Endothelial cell of umbilical vein (primary cell): ENCODE measurements around the gene ZNF609.

Experiments used
- EZH2 ChIP-seq: IDR thresholded peaks from 2 replicates; pipeline ENCODE4 v1.6.1; 2012; ENCODE audit warnings: borderline replicate concordance, low read depth, mild to moderate bottlenecking, moderate library complexity, low read length, inconsistent platforms; ENCODE audit not compliant: severe bottlenecking
- JUN ChIP-seq: IDR thresholded peaks from 2 replicates; pipeline ENCODE4 v1.6.1; 2011; ENCODE audit warnings: borderline replicate concordance, low read depth; ENCODE audit not compliant: insufficient read length, insufficient read depth
- MAX ChIP-seq: IDR thresholded peaks from 2 replicates; pipeline ENCODE4 v1.6.1; 2011; ENCODE audit not compliant: insufficient read depth, insufficient read length
- MYC ChIP-seq: IDR thresholded peaks from one replicate; pipeline ENCODE4 v1.6.1; 2011; ENCODE audit warnings: mild to moderate bottlenecking, low read depth, low read length
- POLR2A ChIP-seq: IDR thresholded peaks from 2 replicates; pipeline ENCODE4 v1.6.1; 2012; ENCODE audit warnings: low read depth, mild to moderate bottlenecking, control low read depth, low read length
- POLR2AphosphoS5 ChIP-seq: IDR thresholded peaks from 2 replicates; pipeline ENCODE4 v1.6.1; 2012; ENCODE audit warnings: low read depth, mild to moderate bottlenecking, control low read depth, low read length, moderate library complexity; ENCODE audit not compliant: insufficient read depth
- TF ChIP-seq, protein P1 (sequence below), 2 donors: IDR thresholded peaks; 1 replicate in 1 of 2; 2 replicates in 1 of 2; pipeline ENCODE4 v1.5.1; 2011; ENCODE audit warnings: low read length in 2 of 2, mild to moderate bottlenecking in 2 of 2, moderate library complexity in 2 of 2, control low read depth in 1 of 2, inconsistent platforms in 1 of 2, low read depth in 1 of 2; ENCODE audit not compliant: insufficient read depth in 1 of 2; ENCODE audit errors: extremely low read depth in 1 of 2

DNA sequence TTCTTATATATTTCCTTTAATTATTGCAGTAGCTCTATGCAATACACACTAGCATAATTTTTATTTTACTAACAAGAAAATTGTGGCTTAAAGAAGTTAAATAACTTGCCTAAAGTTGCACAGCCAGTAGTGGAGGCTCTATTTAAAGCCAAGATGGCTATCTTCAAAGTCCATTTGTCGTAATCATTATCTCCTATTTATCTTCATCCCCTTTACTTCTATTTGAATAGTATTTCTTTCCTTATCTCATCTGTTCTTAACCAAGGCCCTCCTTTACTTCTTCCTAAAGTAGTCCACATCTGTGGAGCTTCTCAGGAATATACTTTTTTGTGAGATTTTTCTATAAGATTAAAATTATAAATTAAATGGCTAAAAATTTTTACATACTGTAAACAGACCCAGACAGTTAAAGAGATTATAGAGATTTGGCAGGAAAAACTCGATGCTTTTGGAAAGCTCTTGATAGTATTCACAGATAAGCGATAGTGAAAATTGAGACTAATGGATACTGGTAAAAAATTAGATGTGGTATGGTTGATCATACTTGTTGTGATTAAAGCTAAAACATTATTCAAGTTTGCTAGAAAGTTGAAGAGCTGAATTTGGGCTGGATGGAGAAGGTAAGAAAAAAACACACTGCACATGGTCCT, 129.2 kb downstream of the ZNF609 start:
- TF ChIP-seq POLR2A (no peak), MAX (no peak), EZH2 (no peak), MYC (no peak), POLR2AphosphoS5 (no peak), JUN (no peak)
- TF ChIP-seq, protein P1, sequence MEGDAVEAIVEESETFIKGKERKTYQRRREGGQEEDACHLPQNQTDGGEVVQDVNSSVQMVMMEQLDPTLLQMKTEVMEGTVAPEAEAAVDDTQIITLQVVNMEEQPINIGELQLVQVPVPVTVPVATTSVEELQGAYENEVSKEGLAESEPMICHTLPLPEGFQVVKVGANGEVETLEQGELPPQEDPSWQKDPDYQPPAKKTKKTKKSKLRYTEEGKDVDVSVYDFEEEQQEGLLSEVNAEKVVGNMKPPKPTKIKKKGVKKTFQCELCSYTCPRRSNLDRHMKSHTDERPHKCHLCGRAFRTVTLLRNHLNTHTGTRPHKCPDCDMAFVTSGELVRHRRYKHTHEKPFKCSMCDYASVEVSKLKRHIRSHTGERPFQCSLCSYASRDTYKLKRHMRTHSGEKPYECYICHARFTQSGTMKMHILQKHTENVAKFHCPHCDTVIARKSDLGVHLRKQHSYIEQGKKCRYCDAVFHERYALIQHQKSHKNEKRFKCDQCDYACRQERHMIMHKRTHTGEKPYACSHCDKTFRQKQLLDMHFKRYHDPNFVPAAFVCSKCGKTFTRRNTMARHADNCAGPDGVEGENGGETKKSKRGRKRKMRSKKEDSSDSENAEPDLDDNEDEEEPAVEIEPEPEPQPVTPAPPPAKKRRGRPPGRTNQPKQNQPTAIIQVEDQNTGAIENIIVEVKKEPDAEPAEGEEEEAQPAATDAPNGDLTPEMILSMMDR (IDR thresholded peaks at IDR 0.05; ENCODE audit: extremely low read depth in 1 of 2, insufficient read depth in 1 of 2, low read depth in 1 of 2, low read length in 2 of 2) = no peak
